SU-DHL-6 (cell line): ENCODE results near the gene TESMIN.

ENCODE experiments used
- H2AFZ ChIP-seq: fragments of 200-600 bp; sonication (generic); 2 replicates; pipeline ENCODE4 v1.6.1; 2014; ENCODE audit warnings: low read depth, mild to moderate bottlenecking, moderate library complexity, mixed read lengths, antibody characterized with exemption, low read length; ENCODE audit not compliant: severe bottlenecking
- H3F3A ChIP-seq: fragments of 200-600 bp; shearing (Covaris generic); 2 replicates; pipeline ENCODE4 v1.6.0; 2016; ENCODE audit warnings: antibody characterized with exemption, mild to moderate bottlenecking; ENCODE audit not compliant: insufficient read depth
- H3K27ac ChIP-seq: fragments of 200-600 bp; sonication (generic); 2 replicates; pipeline ENCODE4 v1.5.1; 2016; ENCODE audit warnings: low read depth, mild to moderate bottlenecking, low read length, moderate library complexity, mixed read lengths
- H3K27me3 ChIP-seq: fragments of 200-600 bp; sonication (generic), shearing (Covaris generic); 2 replicates; pipeline ENCODE4 v1.6.0; 2014; ENCODE audit warnings: mild to moderate bottlenecking, low read length
- H3K36me3 ChIP-seq: fragments of 200-600 bp; sonication (generic); 2 replicates; pipeline ENCODE4 v1.6.1; 2014; ENCODE audit warnings: mild to moderate bottlenecking, low read length, mixed read lengths
- H3K4me2 ChIP-seq: fragments of 300-600, 200-600 bp; shearing (Covaris generic), sonication (generic); 2 replicates; pipeline ENCODE4 v1.6.0; 2014; ENCODE audit warnings: low read length, low read depth, mild to moderate bottlenecking; ENCODE audit not compliant: poor library complexity, severe bottlenecking
- H3K4me3 ChIP-seq: fragments of 200-600 bp; sonication (generic); 2 replicates; pipeline ENCODE4 v1.5.1; 2014; ENCODE audit warnings: antibody characterized with exemption, low read length, mild to moderate bottlenecking, mixed read lengths; ENCODE audit not compliant: insufficient read depth, poor library complexity, severe bottlenecking
- H3K79me2 ChIP-seq: fragments of 200-600 bp; sonication (generic); 2 replicates; pipeline ENCODE4 v1.6.1; 2014; ENCODE audit warnings: mild to moderate bottlenecking, low read length, moderate library complexity; ENCODE audit not compliant: insufficient read depth
- H3K9ac ChIP-seq: fragments of 200-600 bp; sonication (generic); 2 replicates; pipeline ENCODE4 v1.7.0; 2014; ENCODE audit warnings: mild to moderate bottlenecking, low read length
- H3K9me2 ChIP-seq: fragments of 200-600 bp; sonication (generic); replicated peaks from 2 replicates; pipeline ENCODE4 v1.6.1; 2014; ENCODE audit warnings: low read length; ENCODE audit not compliant: insufficient read depth
- H3K9me3 ChIP-seq: fragments of 200-600 bp; sonication (generic); 2 replicates; pipeline ENCODE4 v1.6.1; 2014; ENCODE audit warnings: low read length, mixed read lengths; ENCODE audit not compliant: insufficient read depth
- H4K20me1 ChIP-seq: fragments of 200-600 bp; sonication (generic); 2 replicates; pipeline ENCODE4 v1.6.1; 2014; ENCODE audit warnings: low read depth, mild to moderate bottlenecking, antibody characterized with exemption, low read length, moderate library complexity, mixed read lengths
- CTCF ChIP-seq: fragments of 200-600 bp; sonication (generic); IDR thresholded peaks from one replicate; pipeline ENCODE4 v1.5.1; 2017; ENCODE audit warnings: antibody characterized with exemption, mild to moderate bottlenecking, low read length, moderate library complexity; ENCODE audit not compliant: insufficient read depth, poor library complexity, severe bottlenecking
- EZH2phosphoT487 ChIP-seq: fragments of 200-600 bp; sonication (generic), shearing (Covaris generic); conservative IDR thresholded peaks from 2 replicates; pipeline ENCODE4 v1.6.1; 2018; ENCODE audit warnings: mild to moderate bottlenecking, antibody characterized with exemption, low read length, moderate library complexity, mixed read lengths

The TESMIN gene

GRCh38 chr11:68692115-68692514 is 59.2 kb downstream of the TESMIN start:
- H3K27ac ChIP-seq, result no peak overlapping the region
- H3K9ac ChIP-seq, result no peak overlapping the region
- no peaks in the 10 kb centered on the region for H3K79me2 ChIP-seq
- no peaks in the 10 kb centered on the region for H3F3A ChIP-seq
- H3K9me2 ChIP-seq, result no peaks in the 10 kb centered on the region
- no peak for TF ChIP-seq CTCF
- TF ChIP-seq EZH2phosphoT487, result no peak
- H3K4me2 ChIP-seq, result no peak overlapping the region
- H3K27me3 ChIP-seq, result no peaks in the 10 kb centered on the region; the same call in 1 of the 2 replicates
- no peak overlapping the region for H3K4me3 ChIP-seq
- no peak overlapping the region for H2AFZ ChIP-seq
- H3K36me3 ChIP-seq, result no peaks in the 10 kb centered on the region
- H4K20me1 ChIP-seq, result no peaks in the 10 kb centered on the region
- no peaks in the 10 kb centered on the region for H3K9me3 ChIP-seq

GRCh38 chr11:68691402-68691784 is 59.9 kb downstream of the TESMIN start:
- no peak overlapping the region for H3K4me3 ChIP-seq
- no peaks in the 10 kb centered on the region for H3K36me3 ChIP-seq
- H3K79me2 ChIP-seq, result no peaks in the 10 kb centered on the region
- H3K9me2 ChIP-seq, result no peaks in the 10 kb centered on the region
- no peak overlapping the region for H3K27ac ChIP-seq
- no peak overlapping the region for H3K4me2 ChIP-seq
- H3K9ac ChIP-seq, result no peak overlapping the region
- H3K27me3 ChIP-seq, result no peaks in the 10 kb centered on the region; the same call in 1 of the 2 replicates
- no peaks in the 10 kb centered on the region for H4K20me1 ChIP-seq
- no peaks in the 10 kb centered on the region for H3F3A ChIP-seq
- TF ChIP-seq EZH2phosphoT487 (no peak), CTCF (no peak)
- no peak overlapping the region for H2AFZ ChIP-seq
- H3K9me3 ChIP-seq, result no peaks in the 10 kb centered on the region

GRCh38 chr11:68690671-68691401 is 60.5 kb downstream of the TESMIN start:
- H3K9me2 ChIP-seq, result no peaks in the 10 kb centered on the region
- no peaks in the 10 kb centered on the region for H3K79me2 ChIP-seq
- no peaks in the 10 kb centered on the region for H3K36me3 ChIP-seq
- TF ChIP-seq CTCF (no peak), EZH2phosphoT487 (no peak)
- H3K9me3 ChIP-seq, result no peaks in the 10 kb centered on the region
- no peaks in the 10 kb centered on the region for H4K20me1 ChIP-seq
- no peaks in the 10 kb centered on the region for H3F3A ChIP-seq
- no peak overlapping the region for H2AFZ ChIP-seq
- H3K27me3 ChIP-seq, result no peaks in the 10 kb centered on the region; the same call in 1 of the 2 replicates
- H3K27ac ChIP-seq, result no peak overlapping the region
- no peak overlapping the region for H3K9ac ChIP-seq
- no peak overlapping the region for H3K4me2 ChIP-seq
- H3K4me3 ChIP-seq, result no peak overlapping the region
